ENCODE measurements around the gene TFEB. TPM values are rescaled to one million over a fixed set of nuclear protein-coding genes. Genes with fewer than 3 reads are reported as not detected.

Gene TFEB
- total RNA-seq, 1 donor = 3.0 TPM

DNA sequence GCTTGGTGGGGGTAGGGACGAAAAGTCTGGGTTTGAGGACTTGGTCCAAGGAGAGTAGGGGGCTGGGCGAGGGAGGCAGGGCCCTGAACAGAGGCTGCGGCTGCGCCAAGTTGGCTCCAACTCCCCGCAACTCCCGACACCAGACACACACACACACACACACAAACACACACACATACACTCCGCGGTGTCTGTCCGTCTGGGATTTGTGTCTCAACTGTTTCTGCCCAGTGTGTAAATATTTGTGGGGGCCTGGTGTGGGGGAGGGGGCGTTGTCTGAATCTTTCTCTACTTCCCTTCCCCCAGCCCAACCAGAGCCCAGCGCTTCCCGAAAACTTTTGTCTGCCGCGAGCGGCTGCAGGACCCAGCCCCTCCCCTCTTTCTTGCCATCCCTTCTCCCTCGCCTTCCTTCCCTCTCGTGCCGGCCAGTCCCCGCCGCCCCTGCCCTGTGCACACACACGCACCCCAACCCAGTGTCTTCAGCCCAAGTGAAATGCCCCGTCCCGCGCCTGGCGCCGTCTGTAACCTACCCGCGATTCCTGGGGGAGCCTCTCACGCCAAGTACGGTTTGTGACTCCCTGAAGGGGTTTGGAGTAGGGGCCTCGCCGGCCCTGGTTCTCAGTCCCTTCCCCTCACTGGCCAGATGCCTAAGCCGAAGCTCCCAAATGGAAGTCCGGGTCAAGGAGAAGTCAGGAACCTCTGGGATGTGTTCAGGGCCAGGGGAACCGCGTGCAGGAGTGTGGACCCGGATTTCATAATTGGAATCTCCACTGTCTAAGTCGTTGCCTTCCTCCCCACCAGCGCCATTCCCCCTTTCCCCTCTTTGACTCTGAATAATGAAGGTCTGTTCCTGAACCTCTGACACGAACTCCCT, 96.2 kb downstream of the TFEB start:
- H3K4me3 ChIP-seq (ENCODE audit: low read depth, low read length) = peak overlapping the region; percentile 23
- no peak for TF ChIP-seq CTCF (IDR thresholded peaks at IDR 0.05; ENCODE audit: insufficient read depth, low read depth, low read length)
- DNase-seq (ENCODE audit: low read depth) = peak; percentile 7

- DNase-seq (ENCODE audit: low read depth) = no peak
- H3K4me3 ChIP-seq (ENCODE audit: low read depth, low read length) = peak within 1 kb of the TSS; percentile 23
- no peak for TF ChIP-seq CTCF (IDR thresholded peaks at IDR 0.05; ENCODE audit: insufficient read depth, low read depth, low read length)
Measured at GRCh38 chr6:41638002-41638934, 97.1 kb downstream of the TFEB start, which contains the start of gene MDFI. MDFI (plus strand) TSS chr6:41638468; CDS start chr6:41638750, 282 bp downstream.

DNA sequence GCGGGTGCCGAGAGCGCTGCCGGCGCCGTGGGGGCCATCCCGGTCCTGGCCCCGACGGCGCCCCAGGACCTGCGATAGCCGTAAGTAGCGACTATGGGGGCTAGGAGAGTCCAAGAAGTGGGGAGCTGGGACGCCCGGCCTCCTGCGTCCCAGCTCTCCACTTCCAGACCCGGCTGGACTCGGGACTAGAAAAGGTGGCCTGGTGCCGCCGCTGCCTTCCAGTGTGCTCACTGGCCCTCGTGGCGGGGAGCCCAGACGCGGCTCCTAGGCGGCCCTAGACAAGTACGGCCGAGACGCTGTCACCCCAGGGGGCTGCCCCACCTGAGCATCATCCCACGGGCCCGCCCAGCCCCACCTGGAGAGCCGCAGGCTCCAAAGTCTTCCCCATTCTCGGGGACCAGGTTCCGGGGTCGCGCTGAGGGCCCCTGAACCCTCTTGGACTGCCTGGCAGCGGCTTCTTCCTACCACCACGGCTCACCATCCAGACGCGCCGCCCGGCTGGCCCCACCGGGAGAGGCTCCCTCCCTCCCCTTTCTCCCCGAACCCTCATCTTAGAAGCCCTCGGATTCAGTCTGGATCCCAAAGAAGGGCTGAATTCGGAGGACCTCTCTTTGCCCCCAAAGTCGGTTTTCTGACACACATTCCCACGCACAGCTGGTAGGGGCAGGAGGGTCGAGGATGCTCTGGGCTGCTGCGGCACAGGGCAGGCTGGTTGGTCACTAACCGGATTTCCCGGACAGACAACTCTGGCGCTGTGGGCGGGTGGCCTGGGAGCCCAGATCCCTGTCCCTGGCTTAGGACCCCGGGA, 98.0 kb downstream of the TFEB start:
- no peak for DNase-seq (ENCODE audit: low read depth)
- TF ChIP-seq CTCF (IDR thresholded peaks at IDR 0.05; ENCODE audit: insufficient read depth, low read depth, low read length) = no peak
- no peak overlapping the region for H3K4me3 ChIP-seq (ENCODE audit: low read depth, low read length)

DNA sequence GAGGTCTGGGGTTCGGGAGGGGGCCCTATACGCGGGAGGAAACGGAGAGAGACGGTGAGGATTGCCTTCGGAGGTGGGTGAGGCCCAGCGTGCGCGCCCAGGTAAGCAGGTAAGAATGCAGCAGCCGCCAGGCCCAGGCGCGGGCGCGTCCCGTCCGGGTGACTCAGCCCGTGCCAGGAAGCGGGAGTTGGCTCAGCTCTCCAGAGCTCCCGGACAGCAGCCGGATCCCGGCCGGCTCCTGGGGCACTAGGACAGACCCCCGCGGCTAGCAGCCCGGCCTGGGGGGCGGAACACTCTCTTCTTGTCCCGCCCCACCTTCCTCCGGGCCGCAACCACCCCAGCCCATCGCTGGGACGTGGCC, 98.6 kb downstream of the TFEB start:
- no peak for DNase-seq (ENCODE audit: low read depth)
- TF ChIP-seq CTCF (IDR thresholded peaks at IDR 0.05; ENCODE audit: insufficient read depth, low read depth, low read length) = no peak
- H3K4me3 ChIP-seq (ENCODE audit: low read depth, low read length) = no peak overlapping the region

DNA sequence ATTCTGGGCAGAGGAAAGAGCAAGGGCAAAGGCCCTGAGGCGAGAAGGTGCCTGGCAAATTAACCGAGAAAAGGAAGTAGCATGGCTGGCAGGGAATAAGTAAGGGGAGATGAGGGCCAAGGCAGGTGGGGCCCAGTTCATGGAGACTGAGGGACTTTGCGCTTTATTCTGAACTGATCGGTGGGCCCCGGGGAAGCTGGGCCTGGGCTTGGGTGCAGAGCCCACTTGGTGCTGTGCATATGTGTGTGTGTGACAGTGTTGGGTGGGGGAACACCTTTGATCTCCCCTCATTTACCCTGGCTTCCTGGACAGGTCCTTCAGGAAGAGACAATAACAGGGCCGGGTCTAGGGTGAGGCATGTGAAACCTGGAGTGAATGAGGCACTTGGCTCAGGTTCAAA, 100.0 kb downstream of the TFEB start:
- no peak for TF ChIP-seq CTCF (IDR thresholded peaks at IDR 0.05; ENCODE audit: insufficient read depth, low read depth, low read length)
- H3K4me3 ChIP-seq (ENCODE audit: low read depth, low read length) = no peak overlapping the region
- no peak for DNase-seq (ENCODE audit: low read depth)

- H3K4me3 ChIP-seq (ENCODE audit: low read depth, low read length) = no peak overlapping the region
- DNase-seq (ENCODE audit: low read depth) = peak; percentile 24
- TF ChIP-seq CTCF (IDR thresholded peaks at IDR 0.05; ENCODE audit: insufficient read depth, low read depth, low read length) = no peak
Measured at GRCh38 chr6:41634657-41635056, 100.8 kb downstream of the TFEB start.

Data from fibroblast of villous mesenchyme (primary cell).